ENCODE data around the gene RBMS1. TPM values are rescaled to one million over a fixed set of nuclear protein-coding genes. Genes with fewer than 3 reads are reported as not detected.

Gene RBMS1
- total and polyA plus RNA-seq, 2 donors (not counting 1 experiment from before 2014, with no cell fraction given), result 18.0 to 36.7 TPM

- Mint-ChIP-seq H3K9me3 (ENCODE audit: insufficient read depth) (no peaks in the 10 kb centered on the region), H3K27ac (no peak overlapping the region), H3K4me1 (peaks cover 58% of the 10 kb centered on the region), H3K4me3 (no peak overlapping the region), H3K27me3 (no peaks in the 10 kb centered on the region)
- DNase-seq (peak; percentile 10), ATAC-seq (ENCODE audit: low read depth) (no peak)
- intact Hi-C loops (cut with micrococcal nuclease), result loop anchor here (2.0 to 10.0 kb wide), 2 partner anchors 737 to 949 kb away; no protein-coding TSS in a partner anchor
- CTCF ChIA-PET, result interaction anchor here (0.6 to 8.3 kb wide), 13 partner anchors 10 to 950 kb away, joined by 3 to 208 read pairs (median 6); no protein-coding TSS in a partner anchor
- WGBS (ENCODE audit: insufficient coverage), result no CpG with 5 or more reads among the region's 2 CpGs
- Histone ChIP-seq H2AFZ (ENCODE audit: insufficient read depth, low read depth, low read length, poor library complexity, severe bottlenecking) (no peak overlapping the region), H3K9ac (ENCODE audit: low read length) (no peak overlapping the region), H3K4me2 (replicated peaks; ENCODE audit: low read depth, low read length, poor library complexity, severe bottlenecking) (no peak overlapping the region), H3K36me3 (replicated peaks in 1 of 2; ENCODE audit: control extremely low read depth in 1 of 2, control insufficient read depth in 1 of 2, extremely low read depth in 1 of 2, insufficient read depth in 2 of 2, low read length in 1 of 2) (peaks cover 0 to 2% of the 10 kb centered on the region in 2 experiments), H3K27ac (ENCODE audit: low read length in 2 of 2) (peak overlapping the region in 1 of 2 donors; percentile 17), H4K20me1 (ENCODE audit: control insufficient read depth, insufficient read depth, low read length, poor library complexity, severe bottlenecking) (peaks cover 46% of the 10 kb centered on the region), H3K4me1 (ENCODE audit: control insufficient read depth in 2 of 2, insufficient read depth in 2 of 2, low read length in 2 of 2) (peaks cover 4 to 14% of the 10 kb centered on the region in 2 donors), H3K27me3 (replicated peaks in 1 of 4; ENCODE audit: control extremely low read depth in 1 of 4, control insufficient read depth in 3 of 4, insufficient read depth in 4 of 4, low read length in 3 of 4) (no peaks in the 10 kb centered on the region), H3K9me3 (ENCODE audit: control extremely low read depth in 1 of 3, control insufficient read depth in 2 of 3, insufficient read depth in 1 of 3, low read length in 2 of 3) (no peaks in the 10 kb centered on the region), H3K4me3 (ENCODE audit: control extremely low read depth in 1 of 5, extremely low read depth in 1 of 5, insufficient read depth in 1 of 5, low read depth in 2 of 5, low read length in 4 of 5) (no peak overlapping the region), H3K79me2 (ENCODE audit: control insufficient read depth, insufficient read depth, low read length) (peaks cover 11% of the 10 kb centered on the region)
- TF ChIP-seq EZH2 (IDR thresholded peaks at IDR 0.05; ENCODE audit: borderline replicate concordance, insufficient read depth, low read depth, low read length, poor library complexity, severe bottlenecking), result no peak
- TF ChIP-seq CTCF (IDR thresholded peaks at IDR 0.05), result no peak
- POLR2A ChIA-PET, result no interaction called here
Measured at GRCh38 chr2:160325418-160325817, 168.2 kb downstream of the RBMS1 start.

GRCh38 chr2:160324917-160325316, 168.7 kb downstream of the RBMS1 start:
- H3K4me1 Mint-ChIP-seq, result peaks cover 58% of the 10 kb centered on the region
- DNase-seq (no peak), ATAC-seq (ENCODE audit: low read depth) (no peak)
- CTCF ChIA-PET, result interaction anchor here (0.6 to 8.3 kb wide), 24 partner anchors 10 to 950 kb away, joined by 3 to 208 read pairs (median 5); no protein-coding TSS in a partner anchor
- TF ChIP-seq CTCF (IDR thresholded peaks at IDR 0.05) (no peak), EZH2 (IDR thresholded peaks at IDR 0.05; ENCODE audit: borderline replicate concordance, insufficient read depth, low read depth, low read length, poor library complexity, severe bottlenecking) (no peak)
- 80% methylated on average over 1 of the region's 3 CpGs for WGBS (ENCODE audit: insufficient coverage)
- Histone ChIP-seq H3K4me1 (ENCODE audit: control insufficient read depth in 2 of 2, insufficient read depth in 2 of 2, low read length in 2 of 2) (peaks cover 4 to 14% of the 10 kb centered on the region in 2 donors), H4K20me1 (ENCODE audit: control insufficient read depth, insufficient read depth, low read length, poor library complexity, severe bottlenecking) (peaks cover 51% of the 10 kb centered on the region), H3K27me3 (replicated peaks in 1 of 4; ENCODE audit: control extremely low read depth in 1 of 4, control insufficient read depth in 3 of 4, insufficient read depth in 4 of 4, low read length in 3 of 4) (no peaks in the 10 kb centered on the region), H3K27ac (ENCODE audit: low read length in 2 of 2) (no peak overlapping the region), H3K9ac (ENCODE audit: low read length) (no peak overlapping the region), H3K4me3 (ENCODE audit: control extremely low read depth in 1 of 5, extremely low read depth in 1 of 5, insufficient read depth in 1 of 5, low read depth in 2 of 5, low read length in 4 of 5) (no peak overlapping the region), H3K36me3 (replicated peaks in 1 of 2; ENCODE audit: control extremely low read depth in 1 of 2, control insufficient read depth in 1 of 2, extremely low read depth in 1 of 2, insufficient read depth in 2 of 2, low read length in 1 of 2) (no peaks in the 10 kb centered on the region), H2AFZ (ENCODE audit: insufficient read depth, low read depth, low read length, poor library complexity, severe bottlenecking) (no peak overlapping the region), H3K4me2 (replicated peaks; ENCODE audit: low read depth, low read length, poor library complexity, severe bottlenecking) (no peak overlapping the region), H3K9me3 (ENCODE audit: control extremely low read depth in 1 of 3, control insufficient read depth in 2 of 3, insufficient read depth in 1 of 3, low read length in 2 of 3) (no peaks in the 10 kb centered on the region), H3K79me2 (ENCODE audit: control insufficient read depth, insufficient read depth, low read length) (peaks cover 15% of the 10 kb centered on the region)
- POLR2A ChIA-PET, result no interaction called here
- no peaks in the 10 kb centered on the region for H3K9me3 Mint-ChIP-seq (ENCODE audit: insufficient read depth)
- H3K27ac Mint-ChIP-seq, result no peak overlapping the region
- intact Hi-C loops (cut with micrococcal nuclease), result loop anchor here (1.0 to 10.0 kb wide), 4 partner anchors 594 to 950 kb away; no protein-coding TSS in a partner anchor
- no peaks in the 10 kb centered on the region for H3K27me3 Mint-ChIP-seq
- H3K4me3 Mint-ChIP-seq, result no peak overlapping the region
